Measurements from ENCODE around the gene CCDC154.

Gene CCDC154

GRCh38 chr16:1461146-1461545 lies 16.8 kb upstream of the CCDC154 start:
- Histone ChIP-seq H3K4me1 (ENCODE audit: control insufficient read depth in 1 of 2, insufficient read depth in 2 of 2, low read length in 2 of 2) (peaks cover 0 to 7% of the 10 kb centered on the region in 2 donors), H3K27me3 (ENCODE audit: low read depth, low read length) (no peaks in the 10 kb centered on the region), H3K9me3 (ENCODE audit: control insufficient read depth in 1 of 2, low read length in 2 of 2) (no peaks in the 10 kb centered on the region), H3K36me3 (ENCODE audit: control insufficient read depth in 1 of 2, insufficient read depth in 2 of 2, low read length in 2 of 2) (peaks cover 0 to 61% of the 10 kb centered on the region in 2 donors), H3K4me3 (ENCODE audit: low read depth in 1 of 2, low read length in 2 of 2) (peak overlapping the region in 1 of 2 donors; percentile 17), H3K27ac (ENCODE audit: low read length) (no peak overlapping the region)

- Histone ChIP-seq H3K4me3 (ENCODE audit: low read depth in 1 of 2, low read length in 2 of 2) (peak overlapping the region in 1 of 2 donors; percentile 17), H3K36me3 (ENCODE audit: control insufficient read depth in 1 of 2, insufficient read depth in 2 of 2, low read length in 2 of 2) (peaks cover 0 to 66% of the 10 kb centered on the region in 2 donors), H3K9me3 (ENCODE audit: control insufficient read depth in 1 of 2, low read length in 2 of 2) (no peaks in the 10 kb centered on the region), H3K27ac (ENCODE audit: low read length) (no peak overlapping the region), H3K27me3 (ENCODE audit: low read depth, low read length) (no peaks in the 10 kb centered on the region), H3K4me1 (ENCODE audit: control insufficient read depth in 1 of 2, insufficient read depth in 2 of 2, low read length in 2 of 2) (peaks cover 0 to 7% of the 10 kb centered on the region in 2 donors)
Measured at GRCh38 chr16:1460602-1461138, 16.3 kb upstream of the CCDC154 start.

GRCh38 chr16:1459967-1460366 lies 15.6 kb upstream of the CCDC154 start:
- Histone ChIP-seq H3K36me3 (ENCODE audit: control insufficient read depth in 1 of 2, insufficient read depth in 2 of 2, low read length in 2 of 2) (peaks cover 0 to 73% of the 10 kb centered on the region in 2 donors), H3K4me3 (ENCODE audit: low read depth in 1 of 2, low read length in 2 of 2) (no peak overlapping the region), H3K9me3 (ENCODE audit: control insufficient read depth in 1 of 2, low read length in 2 of 2) (no peaks in the 10 kb centered on the region), H3K27me3 (ENCODE audit: low read depth, low read length) (no peaks in the 10 kb centered on the region), H3K4me1 (ENCODE audit: control insufficient read depth in 1 of 2, insufficient read depth in 2 of 2, low read length in 2 of 2) (peaks cover 0 to 7% of the 10 kb centered on the region in 2 donors), H3K27ac (ENCODE audit: low read length) (no peak overlapping the region)

GRCh38 chr16:1458977-1459341 lies 14.6 kb upstream of the CCDC154 start:
- H3K36me3 ChIP-seq (ENCODE audit: control insufficient read depth in 1 of 2, insufficient read depth in 2 of 2, low read length in 2 of 2) = peaks cover under 1 to 75% of the 10 kb centered on the region in 2 donors

GRCh38 chr16:1458336-1458976 lies 14.1 kb upstream of the CCDC154 start:
- Histone ChIP-seq H3K27me3 (ENCODE audit: low read depth, low read length) (no peaks in the 10 kb centered on the region), H3K27ac (ENCODE audit: low read length) (no peak overlapping the region), H3K36me3 (ENCODE audit: control insufficient read depth in 1 of 2, insufficient read depth in 2 of 2, low read length in 2 of 2) (peaks cover 5 to 79% of the 10 kb centered on the region in 2 donors)

More at GRCh38 chr16:1458977-1459341, 14.6 kb upstream of the CCDC154 start:
- Histone ChIP-seq H3K4me3 (ENCODE audit: low read depth in 1 of 2, low read length in 2 of 2) (no peak overlapping the region), H3K27me3 (ENCODE audit: low read depth, low read length) (no peaks in the 10 kb centered on the region), H3K4me1 (ENCODE audit: control insufficient read depth in 1 of 2, insufficient read depth in 2 of 2, low read length in 2 of 2) (peaks cover 0 to 7% of the 10 kb centered on the region in 2 donors), H3K9me3 (ENCODE audit: control insufficient read depth in 1 of 2, low read length in 2 of 2) (no peaks in the 10 kb centered on the region), H3K27ac (ENCODE audit: low read length) (no peak overlapping the region)

GRCh38 chr16:1457489-1458245 lies 13.3 kb upstream of the CCDC154 start:
- H3K4me3 ChIP-seq (ENCODE audit: low read depth in 1 of 2, low read length in 2 of 2) = no peak overlapping the region
- H3K9me3 ChIP-seq (ENCODE audit: control insufficient read depth in 1 of 2, low read length in 2 of 2) = no peaks in the 10 kb centered on the region
- H3K27ac ChIP-seq (ENCODE audit: low read length) = no peak overlapping the region
- H3K36me3 ChIP-seq (ENCODE audit: control insufficient read depth in 1 of 2, insufficient read depth in 2 of 2, low read length in 2 of 2) = peaks cover 6 to 80% of the 10 kb centered on the region in 2 donors
- no peaks in the 10 kb centered on the region for H3K27me3 ChIP-seq (ENCODE audit: low read depth, low read length)
- peaks cover 0 to 7% of the 10 kb centered on the region in 2 donors for H3K4me1 ChIP-seq (ENCODE audit: control insufficient read depth in 1 of 2, insufficient read depth in 2 of 2, low read length in 2 of 2)

More at GRCh38 chr16:1458336-1458976, 14.1 kb upstream of the CCDC154 start:
- Histone ChIP-seq H3K4me3 (ENCODE audit: low read depth in 1 of 2, low read length in 2 of 2) (no peak overlapping the region), H3K9me3 (ENCODE audit: control insufficient read depth in 1 of 2, low read length in 2 of 2) (no peaks in the 10 kb centered on the region), H3K4me1 (ENCODE audit: control insufficient read depth in 1 of 2, insufficient read depth in 2 of 2, low read length in 2 of 2) (peaks cover 0 to 7% of the 10 kb centered on the region in 2 donors)

- Histone ChIP-seq H3K4me1 (ENCODE audit: control insufficient read depth in 1 of 2, insufficient read depth in 2 of 2, low read length in 2 of 2) (peaks cover 0 to 7% of the 10 kb centered on the region in 2 donors), H3K36me3 (ENCODE audit: control insufficient read depth in 1 of 2, insufficient read depth in 2 of 2, low read length in 2 of 2) (peaks cover 6 to 85% of the 10 kb centered on the region in 2 donors), H3K9me3 (ENCODE audit: control insufficient read depth in 1 of 2, low read length in 2 of 2) (no peaks in the 10 kb centered on the region), H3K4me3 (ENCODE audit: low read depth in 1 of 2, low read length in 2 of 2) (no peak overlapping the region), H3K27me3 (ENCODE audit: low read depth, low read length) (no peaks in the 10 kb centered on the region), H3K27ac (ENCODE audit: low read length) (no peak overlapping the region)
Measured at GRCh38 chr16:1456951-1457350, 12.6 kb upstream of the CCDC154 start.

- no peaks in the 10 kb centered on the region for H3K9me3 ChIP-seq (ENCODE audit: control insufficient read depth in 1 of 2, low read length in 2 of 2)
- no peak overlapping the region for H3K27ac ChIP-seq (ENCODE audit: low read length)
- peaks cover 0 to 2% of the 10 kb centered on the region in 2 donors for H3K4me1 ChIP-seq (ENCODE audit: control insufficient read depth in 1 of 2, insufficient read depth in 2 of 2, low read length in 2 of 2)
- peaks cover 6 to 90% of the 10 kb centered on the region in 2 donors for H3K36me3 ChIP-seq (ENCODE audit: control insufficient read depth in 1 of 2, insufficient read depth in 2 of 2, low read length in 2 of 2)
- H3K27me3 ChIP-seq (ENCODE audit: low read depth, low read length) = no peaks in the 10 kb centered on the region
- no peak overlapping the region for H3K4me3 ChIP-seq (ENCODE audit: low read depth in 1 of 2, low read length in 2 of 2)
Measured at GRCh38 chr16:1455190-1456171, 11.1 kb upstream of the CCDC154 start.

GRCh38 chr16:1454561-1454960 lies 10.2 kb upstream of the CCDC154 start:
- Histone ChIP-seq H3K27me3 (ENCODE audit: low read depth, low read length) (no peaks in the 10 kb centered on the region), H3K27ac (ENCODE audit: low read length) (no peak overlapping the region), H3K36me3 (ENCODE audit: control insufficient read depth in 1 of 2, insufficient read depth in 2 of 2, low read length in 2 of 2) (peaks cover 6 to 93% of the 10 kb centered on the region in 2 donors), H3K4me1 (ENCODE audit: control insufficient read depth in 1 of 2, insufficient read depth in 2 of 2, low read length in 2 of 2) (no peaks in the 10 kb centered on the region), H3K9me3 (ENCODE audit: control insufficient read depth in 1 of 2, low read length in 2 of 2) (no peaks in the 10 kb centered on the region), H3K4me3 (ENCODE audit: low read depth in 1 of 2, low read length in 2 of 2) (no peak overlapping the region)

- no peaks in the 10 kb centered on the region for H3K9me3 ChIP-seq (ENCODE audit: control insufficient read depth in 1 of 2, low read length in 2 of 2)
Measured at GRCh38 chr16:1453316-1453715, 9.0 kb upstream of the CCDC154 start.

More at GRCh38 chr16:1453316-1453715, 9.0 kb upstream of the CCDC154 start:
- Histone ChIP-seq H3K4me1 (ENCODE audit: control insufficient read depth in 1 of 2, insufficient read depth in 2 of 2, low read length in 2 of 2) (no peaks in the 10 kb centered on the region), H3K36me3 (ENCODE audit: control insufficient read depth in 1 of 2, insufficient read depth in 2 of 2, low read length in 2 of 2) (peaks cover 6 to 96% of the 10 kb centered on the region in 2 donors), H3K27me3 (ENCODE audit: low read depth, low read length) (no peaks in the 10 kb centered on the region), H3K27ac (ENCODE audit: low read length) (no peak overlapping the region), H3K4me3 (ENCODE audit: low read depth in 1 of 2, low read length in 2 of 2) (no peak overlapping the region)
